ENCODE results near the gene HNF4A.

DNA sequence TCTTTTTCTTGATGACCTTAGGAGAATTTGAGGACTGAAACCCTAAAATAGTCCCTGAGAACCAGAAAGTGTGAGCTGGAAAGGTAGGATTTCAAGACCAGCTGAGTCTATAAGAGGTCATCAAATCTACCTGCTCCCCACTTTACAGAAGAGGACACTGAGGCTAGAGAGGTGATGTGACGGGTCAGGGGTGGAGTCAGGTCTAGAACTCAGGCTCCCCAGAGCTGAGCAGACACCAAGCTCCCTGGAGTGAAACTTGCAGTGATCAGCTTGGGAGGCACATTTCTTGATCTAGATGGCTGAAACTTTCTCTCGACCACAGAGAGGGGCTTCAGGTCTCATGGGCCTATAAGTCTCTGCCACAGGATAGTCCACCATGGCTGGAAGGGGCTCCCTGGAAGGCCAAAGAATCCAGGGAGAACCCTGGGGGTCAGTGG is 55.1 kb downstream of the HNF4A start:
- TF ChIP-seq, protein P1, sequence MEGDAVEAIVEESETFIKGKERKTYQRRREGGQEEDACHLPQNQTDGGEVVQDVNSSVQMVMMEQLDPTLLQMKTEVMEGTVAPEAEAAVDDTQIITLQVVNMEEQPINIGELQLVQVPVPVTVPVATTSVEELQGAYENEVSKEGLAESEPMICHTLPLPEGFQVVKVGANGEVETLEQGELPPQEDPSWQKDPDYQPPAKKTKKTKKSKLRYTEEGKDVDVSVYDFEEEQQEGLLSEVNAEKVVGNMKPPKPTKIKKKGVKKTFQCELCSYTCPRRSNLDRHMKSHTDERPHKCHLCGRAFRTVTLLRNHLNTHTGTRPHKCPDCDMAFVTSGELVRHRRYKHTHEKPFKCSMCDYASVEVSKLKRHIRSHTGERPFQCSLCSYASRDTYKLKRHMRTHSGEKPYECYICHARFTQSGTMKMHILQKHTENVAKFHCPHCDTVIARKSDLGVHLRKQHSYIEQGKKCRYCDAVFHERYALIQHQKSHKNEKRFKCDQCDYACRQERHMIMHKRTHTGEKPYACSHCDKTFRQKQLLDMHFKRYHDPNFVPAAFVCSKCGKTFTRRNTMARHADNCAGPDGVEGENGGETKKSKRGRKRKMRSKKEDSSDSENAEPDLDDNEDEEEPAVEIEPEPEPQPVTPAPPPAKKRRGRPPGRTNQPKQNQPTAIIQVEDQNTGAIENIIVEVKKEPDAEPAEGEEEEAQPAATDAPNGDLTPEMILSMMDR (IDR thresholded peaks at IDR 0.05) = no peak
- TF ChIP-seq POLR2A (IDR thresholded peaks at IDR 0.05) (no peak), EP300 (IDR thresholded peaks at IDR 0.05) (no peak), POLR2AphosphoS5 (IDR thresholded peaks at IDR 0.05) (no peak)

Measured in sigmoid colon (tissue), 4 donors.